Esophagus muscularis mucosa (tissue), 4 donors: ENCODE results near the gene HDGFL2. TPM values are rescaled to one million over a fixed set of nuclear protein-coding genes. Genes with fewer than 3 reads are reported as not detected.

Experiments
- DNase-seq: peaks from one replicate; pipeline ENCODE4 v3.0.0-alpha.2; 2017; ENCODE audit errors: extremely low spot score
- H3K27ac ChIP-seq, 4 donors: fragments of 200-600 bp; sonication (generic); replicated peaks in 1 of 4; 1 replicate in 3 of 4; 2 replicates in 1 of 4; pipeline ENCODE4 v1.5.1; 2016 to 2019; ENCODE audit warnings: mild to moderate bottlenecking in 1 of 4
- H3K27me3 ChIP-seq, 4 donors: fragments of 200-600 bp; sonication (generic); one replicate each; pipeline versions ENCODE4 v1.5.1 to v1.6.0; 2016 to 2019
- H3K36me3 ChIP-seq, 4 donors: fragments of 200-600 bp; sonication (generic); one replicate each; pipeline ENCODE4 v1.5.1; 2016 to 2019
- H3K4me1 ChIP-seq, 4 donors: fragments of 200-600 bp; sonication (generic); one replicate each; pipeline ENCODE4 v1.5.1; 2016 to 2019
- H3K4me3 ChIP-seq, 4 donors: fragments of 200-600 bp; sonication (generic); 1 replicate in 2 of 4; 2 replicates in 2 of 4; pipeline ENCODE4 v1.5.1; 2016 to 2019; ENCODE audit warnings: mild to moderate bottlenecking in 4 of 4, moderate library complexity in 1 of 4
- H3K9me3 ChIP-seq, 4 donors: fragments of 200-600 bp; sonication (generic); 1 replicate in 3 of 4; 2 replicates in 1 of 4; pipeline ENCODE4 v1.5.1; 2016 to 2019
- CTCF ChIP-seq, 3 experiments: fragments of 200-600 bp in 2 of 3; fragments of 450-650 bp in 1 of 3; sonication (generic) in 2 of 3; IDR thresholded peaks; one replicate each; pipeline ENCODE4 v1.5.1; 2017 to 2019; ENCODE audit warnings: antibody characterized with exemption in 3 of 3, mild to moderate bottlenecking in 2 of 3, moderate library complexity in 1 of 3
- EP300 ChIP-seq: sonication (generic); formaldehyde crosslinking; IDR thresholded peaks from one replicate; pipeline ENCODE4 v1.6.1; 2017; ENCODE audit warnings: antibody characterized with exemption
- POLR2A ChIP-seq: fragments of 450-650 bp; IDR thresholded peaks from one replicate; pipeline ENCODE4 v1.6.1; 2017; ENCODE audit warnings: antibody characterized with exemption, moderate library complexity, mild to moderate bottlenecking, low read depth
- POLR2AphosphoS5 ChIP-seq, 2 donors: sonication (generic); formaldehyde crosslinking; IDR thresholded peaks; one replicate each; pipeline ENCODE4 v1.6.1; 2017; ENCODE audit warnings: antibody characterized with exemption in 2 of 2
- WGBS: methylation state at CpG from one replicate; pipeline ENCODE4 v1.1.5; 2018; 5-methylcytosine and 5-hydroxymethylcytosine counted together
- intact Hi-C: fragments of 100-400 bp; cut with DNase I; formaldehyde crosslinking; loops from one replicate; pipeline ENCODE4 v1.15.1; 2023
- total RNA-seq, 4 donors: library from RNA; depleted of rRNA; stranded (reverse); fragments of >200 nt; gene quantifications; one replicate each; pipeline versions ENCODE4 v1.1.0 to v1.2.1, GENCODE V29; 2016

HDGFL2 gene
- total RNA-seq, 4 donors from 2014 or later: 30.5 to 72.3 (median 45.5) TPM

- Histone ChIP-seq H3K4me1 (peaks cover 27 to 54% (median 49%) of the 10 kb centered on the region in 4 donors), H3K4me3 (peak overlapping the region; percentile 58 to 69 (median 64)), H3K9me3 (no peaks in the 10 kb centered on the region), H3K36me3 (peaks cover 0 to 10% (median 4%) of the 10 kb centered on the region in 4 donors), H3K27me3 (no peaks in the 10 kb centered on the region), H3K27ac (peak overlapping the region; percentile 93 to 96 (median 94))
- DNase-seq: no peak
- TF ChIP-seq POLR2A: no peak
- TF ChIP-seq CTCF (IDR thresholded peaks at IDR 0.05): no peak
- no peak for TF ChIP-seq POLR2AphosphoS5 (IDR thresholded peaks at IDR 0.05)
- no peak for TF ChIP-seq EP300
- WGBS: 80% methylated on average over 5 of the region's 6 CpGs
- intact Hi-C loops: loop anchor here (5.0 kb wide), 1 partner anchor 62 kb away; the partner anchor contains the start of gene UBXN6
Observed at GRCh38 chr19:4519172-4519496, 47.0 kb downstream of the HDGFL2 start.

- DNase-seq: no peak
- TF ChIP-seq POLR2A (no peak), POLR2AphosphoS5 (IDR thresholded peaks at IDR 0.05) (peak; percentile 55 to 77)
- H3K4me1 ChIP-seq: peaks cover 27 to 54% (median 48%) of the 10 kb centered on the region in 4 donors
- intact Hi-C loops: loop anchor here (5.0 kb wide), 1 partner anchor 62 kb away; the partner anchor contains the start of gene UBXN6
- peak overlapping the region in 2 of 4 donors; percentile 59 to 69 for H3K4me3 ChIP-seq
- no peaks in the 10 kb centered on the region for H3K9me3 ChIP-seq
- 56% methylated on average over 7 of the region's 9 CpGs for WGBS
- peak overlapping the region; percentile 93 to 96 (median 94) for H3K27ac ChIP-seq
- peaks cover 0 to 10% (median 4%) of the 10 kb centered on the region in 4 donors for H3K36me3 ChIP-seq
- H3K27me3 ChIP-seq: no peaks in the 10 kb centered on the region
Observed at GRCh38 chr19:4519521-4520277, 47.6 kb downstream of the HDGFL2 start.

- 83% methylated on average over 11 of the region's 11 CpGs for WGBS
- peaks cover 21 to 43% (median 39%) of the 10 kb centered on the region in 4 donors for H3K4me1 ChIP-seq
- H3K4me3 ChIP-seq: no peak overlapping the region
- H3K36me3 ChIP-seq: peaks cover 0 to 2% (median 0%) of the 10 kb centered on the region in 4 donors
- H3K27me3 ChIP-seq: no peaks in the 10 kb centered on the region
- H3K9me3 ChIP-seq: no peaks in the 10 kb centered on the region
- peak overlapping the region in 2 of 4 donors; percentile 94 for H3K27ac ChIP-seq
- no peak for DNase-seq
- intact Hi-C loops: no loop called here
- TF ChIP-seq POLR2AphosphoS5 (IDR thresholded peaks at IDR 0.05) (no peak), POLR2A (no peak), EP300 (no peak), CTCF (IDR thresholded peaks at IDR 0.05) (no peak)
Observed at GRCh38 chr19:4521170-4521887, 49.2 kb downstream of the HDGFL2 start.

GRCh38 chr19:4521888-4522242 lies 49.8 kb downstream of the HDGFL2 start:
- no peaks in the 10 kb centered on the region for H3K36me3 ChIP-seq
- intact Hi-C loops: no loop called here
- no peaks in the 10 kb centered on the region for H3K9me3 ChIP-seq
- H3K4me3 ChIP-seq: no peak overlapping the region
- H3K27ac ChIP-seq: no peak overlapping the region
- no peaks in the 10 kb centered on the region for H3K27me3 ChIP-seq
- WGBS: 79% methylated on average over 5 of the region's 5 CpGs
- no peak for DNase-seq
- TF ChIP-seq POLR2AphosphoS5 (IDR thresholded peaks at IDR 0.05): no peak
- no peak for TF ChIP-seq EP300
- TF ChIP-seq CTCF (IDR thresholded peaks at IDR 0.05): no peak
- TF ChIP-seq POLR2A: no peak
- peaks cover 17 to 38% (median 34%) of the 10 kb centered on the region in 4 donors for H3K4me1 ChIP-seq
